OCI-LY1 (cell line): ENCODE results near the gene MAPT.

Source experiments
- H2AFZ ChIP-seq: fragments of 200-600 bp; sonication (generic), shearing (Covaris generic); 2 replicates; pipeline ENCODE4 v1.6.0; 2014; ENCODE audit warnings: antibody characterized with exemption, mild to moderate bottlenecking, low read length
- H3F3A ChIP-seq: fragments of 200-600 bp; sonication (generic), shearing (Covaris generic); 2 replicates; pipeline ENCODE4 v1.6.0; 2014; ENCODE audit warnings: mild to moderate bottlenecking, antibody characterized with exemption, low read length, moderate library complexity; ENCODE audit not compliant: insufficient read depth
- H3K27ac ChIP-seq: fragments of 200-600 bp; sonication (generic); 2 replicates; pipeline ENCODE4 v1.5.1; 2014; ENCODE audit warnings: low read length, mixed run types, mild to moderate bottlenecking, low read depth; ENCODE audit not compliant: poor library complexity, severe bottlenecking
- H3K27me3 ChIP-seq: fragments of 200-600 bp; sonication (generic); 2 replicates; pipeline ENCODE4 v1.6.0; 2014; ENCODE audit warnings: antibody characterized with exemption, mild to moderate bottlenecking, low read length, moderate library complexity; ENCODE audit not compliant: insufficient read depth
- H3K36me3 ChIP-seq: fragments of 200-600 bp; sonication (generic); 2 replicates; pipeline ENCODE4 v1.6.1; 2014; ENCODE audit warnings: mild to moderate bottlenecking, antibody characterized with exemption, low read length, moderate library complexity, mixed read lengths; ENCODE audit not compliant: insufficient read depth
- H3K4me1 ChIP-seq: fragments of 200-600 bp; sonication (generic); 2 replicates; pipeline ENCODE4 v1.5.1; 2014; ENCODE audit warnings: mild to moderate bottlenecking, low read length, moderate library complexity; ENCODE audit not compliant: insufficient read depth, severe bottlenecking
- H3K4me2 ChIP-seq: fragments of 200-600 bp; sonication (generic), shearing (Covaris generic); 2 replicates; pipeline ENCODE4 v1.6.1; 2014; ENCODE audit warnings: low read length
- H3K4me3 ChIP-seq: fragments of 200-600 bp; sonication (generic); 2 replicates; pipeline ENCODE4 v1.5.1; 2014; ENCODE audit warnings: low read length, low read depth, mild to moderate bottlenecking, mixed read lengths; ENCODE audit not compliant: poor library complexity, severe bottlenecking
- H3K79me2 ChIP-seq: fragments of 200-600 bp; shearing (Covaris generic); 2 replicates; pipeline ENCODE4 v1.6.1; 2016; ENCODE audit warnings: mixed run types, low read length, mixed read lengths; ENCODE audit not compliant: insufficient read depth
- H3K9ac ChIP-seq: fragments of 200-600 bp; sonication (generic), shearing (Covaris generic); 2 replicates; pipeline ENCODE4 v1.6.1; 2014; ENCODE audit warnings: mild to moderate bottlenecking, low read length, mixed read lengths
- H3K9me2 ChIP-seq: fragments of 200-600 bp; sonication (generic), shearing (Covaris generic); 2 replicates; pipeline ENCODE4 v1.6.1; 2014; ENCODE audit warnings: low read depth, mild to moderate bottlenecking, low read length, mixed read lengths
- H3K9me3 ChIP-seq: fragments of 200-600 bp; shearing (Covaris generic); 2 replicates; pipeline ENCODE4 v1.6.1; 2014; ENCODE audit warnings: low read length, mixed read lengths
- H4K20me1 ChIP-seq: fragments of 200-600 bp; sonication (generic), shearing (Covaris generic); 2 replicates; pipeline ENCODE4 v1.6.0; 2016; ENCODE audit warnings: mild to moderate bottlenecking, low read length; ENCODE audit not compliant: insufficient read depth
- EZH2 ChIP-seq: fragments of 200-600 bp; sonication (generic), shearing (Covaris generic); IDR thresholded peaks from 2 replicates; pipeline ENCODE4 v1.8.0; 2017; ENCODE audit warnings: borderline replicate concordance, mixed run types, mild to moderate bottlenecking, antibody characterized with exemption, low read length, moderate library complexity, mixed read lengths
- TF ChIP-seq, protein P1 (sequence below): fragments of 200-600 bp; sonication (generic), shearing (Covaris generic); IDR thresholded peaks from 2 replicates; pipeline ENCODE4 v1.5.1; 2017; ENCODE audit warnings: mild to moderate bottlenecking, antibody characterized with exemption, low read length, moderate library complexity, mixed read lengths

The MAPT gene

DNA sequence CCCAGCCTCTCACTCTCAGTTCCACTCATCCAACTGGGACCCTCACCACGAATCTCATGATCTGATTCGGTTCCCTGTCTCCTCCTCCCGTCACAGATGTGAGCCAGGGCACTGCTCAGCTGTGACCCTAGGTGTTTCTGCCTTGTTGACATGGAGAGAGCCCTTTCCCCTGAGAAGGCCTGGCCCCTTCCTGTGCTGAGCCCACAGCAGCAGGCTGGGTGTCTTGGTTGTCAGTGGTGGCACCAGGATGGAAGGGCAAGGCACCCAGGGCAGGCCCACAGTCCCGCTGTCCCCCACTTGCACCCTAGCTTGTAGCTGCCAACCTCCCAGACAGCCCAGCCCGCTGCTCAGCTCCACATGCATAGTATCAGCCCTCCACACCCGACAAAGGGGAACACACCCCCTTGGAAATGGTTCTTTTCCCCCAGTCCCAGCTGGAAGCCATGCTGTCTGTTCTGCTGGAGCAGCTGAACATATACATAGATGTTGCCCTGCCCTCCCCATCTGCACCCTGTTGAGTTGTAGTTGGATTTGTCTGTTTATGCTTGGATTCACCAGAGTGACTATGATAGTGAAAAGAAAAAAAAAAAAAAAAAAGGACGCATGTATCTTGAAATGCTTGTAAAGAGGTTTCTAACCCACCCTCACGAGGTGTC lies 131.3 kb downstream of the MAPT start:
- H3K9me3 ChIP-seq, result no peaks in the 10 kb centered on the region
- no peaks in the 10 kb centered on the region for H3K79me2 ChIP-seq
- H3K27me3 ChIP-seq, result no peaks in the 10 kb centered on the region
- H3K4me1 ChIP-seq, result peaks cover 38% of the 10 kb centered on the region
- no peak overlapping the region for H3K4me2 ChIP-seq
- no peak overlapping the region for H3K4me3 ChIP-seq
- peak overlapping the region; percentile 70 for H3K27ac ChIP-seq
- no peak overlapping the region for H2AFZ ChIP-seq
- H4K20me1 ChIP-seq, result no peaks in the 10 kb centered on the region
- TF ChIP-seq, protein P1, sequence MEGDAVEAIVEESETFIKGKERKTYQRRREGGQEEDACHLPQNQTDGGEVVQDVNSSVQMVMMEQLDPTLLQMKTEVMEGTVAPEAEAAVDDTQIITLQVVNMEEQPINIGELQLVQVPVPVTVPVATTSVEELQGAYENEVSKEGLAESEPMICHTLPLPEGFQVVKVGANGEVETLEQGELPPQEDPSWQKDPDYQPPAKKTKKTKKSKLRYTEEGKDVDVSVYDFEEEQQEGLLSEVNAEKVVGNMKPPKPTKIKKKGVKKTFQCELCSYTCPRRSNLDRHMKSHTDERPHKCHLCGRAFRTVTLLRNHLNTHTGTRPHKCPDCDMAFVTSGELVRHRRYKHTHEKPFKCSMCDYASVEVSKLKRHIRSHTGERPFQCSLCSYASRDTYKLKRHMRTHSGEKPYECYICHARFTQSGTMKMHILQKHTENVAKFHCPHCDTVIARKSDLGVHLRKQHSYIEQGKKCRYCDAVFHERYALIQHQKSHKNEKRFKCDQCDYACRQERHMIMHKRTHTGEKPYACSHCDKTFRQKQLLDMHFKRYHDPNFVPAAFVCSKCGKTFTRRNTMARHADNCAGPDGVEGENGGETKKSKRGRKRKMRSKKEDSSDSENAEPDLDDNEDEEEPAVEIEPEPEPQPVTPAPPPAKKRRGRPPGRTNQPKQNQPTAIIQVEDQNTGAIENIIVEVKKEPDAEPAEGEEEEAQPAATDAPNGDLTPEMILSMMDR, result no peak
- no peak for TF ChIP-seq EZH2
- H3K9ac ChIP-seq, result no peak overlapping the region; the same call in 1 of the 2 replicates
- no peaks in the 10 kb centered on the region for H3K9me2 ChIP-seq
- H3F3A ChIP-seq, result no peaks in the 10 kb centered on the region
- peaks cover 43% of the 10 kb centered on the region; the same call in 1 of the 2 replicates for H3K36me3 ChIP-seq

DNA sequence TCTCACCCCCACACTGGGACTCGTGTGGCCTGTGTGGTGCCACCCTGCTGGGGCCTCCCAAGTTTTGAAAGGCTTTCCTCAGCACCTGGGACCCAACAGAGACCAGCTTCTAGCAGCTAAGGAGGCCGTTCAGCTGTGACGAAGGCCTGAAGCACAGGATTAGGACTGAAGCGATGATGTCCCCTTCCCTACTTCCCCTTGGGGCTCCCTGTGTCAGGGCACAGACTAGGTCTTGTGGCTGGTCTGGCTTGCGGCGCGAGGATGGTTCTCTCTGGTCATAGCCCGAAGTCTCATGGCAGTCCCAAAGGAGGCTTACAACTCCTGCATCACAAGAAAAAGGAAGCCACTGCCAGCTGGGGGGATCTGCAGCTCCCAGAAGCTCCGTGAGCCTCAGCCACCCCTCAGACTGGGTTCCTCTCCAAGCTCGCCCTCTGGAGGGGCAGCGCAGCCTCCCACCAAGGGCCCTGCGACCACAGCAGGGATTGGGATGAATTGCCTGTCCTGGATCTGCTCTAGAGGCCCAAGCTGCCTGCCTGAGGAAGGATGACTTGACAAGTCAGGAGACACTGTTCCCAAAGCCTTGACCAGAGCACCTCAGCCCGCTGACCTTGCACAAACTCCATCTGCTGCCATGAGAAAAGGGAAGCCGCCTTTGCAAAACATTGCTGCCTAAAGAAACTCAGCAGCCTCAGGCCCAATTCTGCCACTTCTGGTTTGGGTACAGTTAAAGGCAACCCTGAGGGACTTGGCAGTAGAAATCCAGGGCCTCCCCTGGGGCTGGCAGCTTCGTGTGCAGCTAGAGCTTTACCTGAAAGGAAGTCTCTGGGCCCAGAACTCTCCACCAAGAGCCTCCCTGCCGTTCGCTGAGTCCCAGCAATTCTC lies 132.1 kb downstream of the MAPT start:
- Histone ChIP-seq H3K79me2 (no peaks in the 10 kb centered on the region), H3F3A (no peaks in the 10 kb centered on the region), H3K9me2 (no peaks in the 10 kb centered on the region), H3K27me3 (no peaks in the 10 kb centered on the region), H2AFZ (no peak overlapping the region), H3K27ac (peak overlapping the region; percentile 70), H3K4me2 (no peak overlapping the region), H3K9ac (no peak overlapping the region; the same call in 1 of the 2 replicates), H3K36me3 (peaks cover 49% of the 10 kb centered on the region), H4K20me1 (no peaks in the 10 kb centered on the region), H3K4me3 (no peak overlapping the region), H3K9me3 (no peaks in the 10 kb centered on the region), H3K4me1 (peaks cover 34% of the 10 kb centered on the region)
- TF ChIP-seq, protein P1, result no peak
- no peak for TF ChIP-seq EZH2

DNA sequence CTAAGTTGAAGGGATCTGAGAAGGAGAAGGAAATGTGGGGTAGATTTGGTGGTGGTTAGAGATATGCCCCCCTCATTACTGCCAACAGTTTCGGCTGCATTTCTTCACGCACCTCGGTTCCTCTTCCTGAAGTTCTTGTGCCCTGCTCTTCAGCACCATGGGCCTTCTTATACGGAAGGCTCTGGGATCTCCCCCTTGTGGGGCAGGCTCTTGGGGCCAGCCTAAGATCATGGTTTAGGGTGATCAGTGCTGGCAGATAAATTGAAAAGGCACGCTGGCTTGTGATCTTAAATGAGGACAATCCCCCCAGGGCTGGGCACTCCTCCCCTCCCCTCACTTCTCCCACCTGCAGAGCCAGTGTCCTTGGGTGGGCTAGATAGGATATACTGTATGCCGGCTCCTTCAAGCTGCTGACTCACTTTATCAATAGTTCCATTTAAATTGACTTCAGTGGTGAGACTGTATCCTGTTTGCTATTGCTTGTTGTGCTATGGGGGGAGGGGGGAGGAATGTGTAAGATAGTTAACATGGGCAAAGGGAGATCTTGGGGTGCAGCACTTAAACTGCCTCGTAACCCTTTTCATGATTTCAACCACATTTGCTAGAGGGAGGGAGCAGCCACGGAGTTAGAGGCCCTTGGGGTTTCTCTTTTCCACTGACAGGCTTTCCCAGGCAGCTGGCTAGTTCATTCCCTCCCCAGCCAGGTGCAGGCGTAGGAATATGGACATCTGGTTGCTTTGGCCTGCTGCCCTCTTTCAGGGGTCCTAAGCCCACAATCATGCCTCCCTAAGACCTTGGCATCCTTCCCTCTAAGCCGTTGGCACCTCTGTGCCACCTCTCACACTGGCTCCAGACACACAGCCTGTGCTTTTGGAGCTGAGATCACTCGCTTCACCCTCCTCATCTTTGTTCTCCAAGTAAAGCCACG lies 133.0 kb downstream of the MAPT start:
- no peaks in the 10 kb centered on the region for H3K9me3 ChIP-seq
- no peak overlapping the region for H3K4me3 ChIP-seq
- no peaks in the 10 kb centered on the region for H3K27me3 ChIP-seq
- peak overlapping the region; percentile 70 for H3K27ac ChIP-seq
- H3K9me2 ChIP-seq, result no peaks in the 10 kb centered on the region
- H3K4me2 ChIP-seq, result no peak overlapping the region
- H3F3A ChIP-seq, result no peaks in the 10 kb centered on the region
- no peaks in the 10 kb centered on the region for H4K20me1 ChIP-seq
- peaks cover 58% of the 10 kb centered on the region for H3K36me3 ChIP-seq
- TF ChIP-seq, protein P1, result no peak
- TF ChIP-seq EZH2, result no peak
- H3K4me1 ChIP-seq, result peaks cover 34% of the 10 kb centered on the region
- no peak overlapping the region; the same call in 1 of the 2 replicates for H3K9ac ChIP-seq
- H2AFZ ChIP-seq, result no peak overlapping the region
- H3K79me2 ChIP-seq, result no peaks in the 10 kb centered on the region
